Stimulated activated CD4-positive, alpha-beta T cell treated with anti-CD3 and anti-CD28 coated beads, Interleukin-4, amount 100 ng/mL, for 48 hours (primary cell): Measurements from ENCODE around the gene IRF1.
"Not testable (repeated sequence)": the region's sequence is repeated elsewhere in the genome, so short reads cannot be mapped to it uniquely, and the experiment has no call there.

Experiments
- DNase-seq, 2 donors: peaks; one replicate each; pipeline ENCODE4 v3.0.0-alpha.2; 2020; ENCODE audit warnings: low read depth in 2 of 2

IRF1 gene

DNA sequence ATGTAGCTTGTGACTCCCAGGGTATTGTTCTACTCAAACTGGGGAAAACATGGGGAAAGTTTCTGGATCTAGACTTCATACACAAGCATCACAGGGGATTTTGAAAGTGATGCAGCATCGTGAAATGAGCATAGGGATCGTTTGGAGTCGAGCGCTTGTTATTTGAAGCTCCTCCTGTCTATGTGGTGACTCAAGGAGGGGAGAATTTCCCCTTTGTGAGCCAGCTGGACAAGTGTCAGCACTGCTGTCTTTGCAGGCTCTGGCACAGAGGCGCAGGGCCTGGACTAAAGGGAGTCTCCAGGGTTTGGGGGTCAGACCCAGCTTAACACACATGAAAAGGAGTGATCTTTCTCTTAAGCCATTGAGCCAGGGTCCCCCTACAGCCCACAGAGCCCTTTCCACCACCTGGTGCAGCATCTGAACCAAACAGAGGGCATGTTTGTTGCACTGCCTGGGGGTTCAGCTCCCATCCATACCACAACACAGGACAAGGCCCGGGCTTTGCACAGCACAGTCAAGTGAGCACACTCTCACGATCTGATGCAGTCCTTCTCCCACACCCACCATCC is 51.0 kb downstream of the IRF1 start:
- no peak for DNase-seq

DNA sequence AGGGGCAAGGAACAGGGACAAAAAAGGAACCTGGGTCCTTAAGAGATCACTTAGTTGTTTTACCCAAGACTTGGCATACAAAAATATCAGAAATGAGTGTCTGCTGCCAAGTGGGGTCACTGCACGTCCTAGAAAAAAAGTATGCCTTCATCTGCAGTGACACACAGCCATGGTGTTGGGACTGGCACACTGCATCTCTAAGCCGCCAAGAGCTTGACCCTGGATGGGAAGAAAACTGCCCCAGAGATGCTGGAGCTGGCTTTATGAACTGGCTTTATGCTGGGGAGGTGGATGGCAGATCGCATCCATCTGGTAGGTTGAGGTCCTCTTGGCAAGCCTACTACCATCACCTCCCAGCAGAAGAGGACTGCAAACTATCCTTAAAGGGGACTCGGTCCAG is 51.7 kb downstream of the IRF1 start:
- no peak for DNase-seq

DNA sequence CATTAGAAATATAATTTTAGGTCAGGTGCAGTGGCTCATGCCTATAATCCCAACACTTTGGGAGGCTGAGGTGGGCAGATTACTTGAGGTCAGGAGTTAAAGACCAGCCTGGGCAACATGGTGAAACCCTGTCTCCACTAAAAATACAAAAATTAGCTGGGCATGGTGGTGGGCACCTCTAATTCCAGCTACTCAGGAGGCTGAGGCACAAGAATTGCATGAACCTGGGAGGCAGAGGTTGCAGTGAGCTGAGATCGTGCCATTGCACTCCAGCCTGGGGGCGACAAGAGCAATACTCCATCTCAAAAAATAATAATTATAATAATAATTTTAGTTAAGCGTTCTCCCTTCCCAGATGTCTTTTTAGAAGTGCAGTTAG is 52.3 kb downstream of the IRF1 start:
- DNase-seq = not testable (repeated sequence)

DNA sequence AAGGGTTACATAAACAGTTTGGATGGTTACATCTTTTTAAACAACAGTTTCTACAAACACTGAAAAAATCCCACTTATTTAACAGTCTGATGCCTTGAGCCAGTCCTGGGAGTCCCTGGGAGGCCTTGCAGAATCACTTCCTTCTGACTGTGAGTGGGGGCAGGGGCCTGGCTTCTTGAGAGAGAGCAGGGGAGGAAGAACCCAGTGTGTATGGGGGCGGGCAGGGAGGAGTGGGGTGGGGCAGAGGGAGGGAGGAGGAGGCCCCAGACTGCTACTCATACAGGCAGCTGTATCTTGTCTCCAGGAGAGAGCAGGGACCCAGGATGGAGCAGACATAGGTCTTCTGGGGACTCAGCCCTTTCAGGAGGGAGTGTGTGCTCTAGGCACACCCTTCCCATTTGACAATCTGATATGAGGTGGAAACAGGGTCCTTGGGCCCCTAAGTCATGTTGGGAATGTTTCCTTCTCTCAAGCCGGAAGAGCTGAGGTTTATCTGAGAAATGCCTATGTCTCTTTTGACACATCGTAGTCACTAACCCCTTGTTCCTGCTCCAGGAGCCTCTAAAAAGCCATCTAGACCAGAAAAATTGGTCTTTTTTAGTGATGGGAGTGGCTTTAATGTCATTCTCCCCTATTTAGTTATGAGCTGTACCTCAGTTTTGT is 52.8 kb downstream of the IRF1 start:
- peak in 1 of 2 donors; percentile 52 for DNase-seq

DNA sequence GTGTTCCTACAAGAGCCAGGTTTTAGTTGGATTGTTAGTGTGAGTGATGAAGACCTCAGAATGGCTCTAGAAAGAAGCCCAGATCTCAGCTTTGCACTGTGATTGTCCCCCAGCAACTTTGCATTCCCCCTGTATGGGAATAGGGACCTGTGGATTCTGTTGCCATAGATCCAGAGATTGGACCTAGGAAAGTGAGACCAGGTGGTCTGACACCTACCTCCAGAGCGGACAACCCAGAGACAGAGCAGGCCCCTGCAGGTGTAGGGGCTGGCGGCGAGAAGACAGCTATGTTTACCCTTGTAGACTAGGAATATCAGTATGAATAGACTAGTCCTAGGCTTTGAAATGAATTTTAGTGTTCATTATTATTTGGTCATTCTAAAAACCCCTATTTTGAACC is 53.6 kb downstream of the IRF1 start:
- no peak for DNase-seq

DNA sequence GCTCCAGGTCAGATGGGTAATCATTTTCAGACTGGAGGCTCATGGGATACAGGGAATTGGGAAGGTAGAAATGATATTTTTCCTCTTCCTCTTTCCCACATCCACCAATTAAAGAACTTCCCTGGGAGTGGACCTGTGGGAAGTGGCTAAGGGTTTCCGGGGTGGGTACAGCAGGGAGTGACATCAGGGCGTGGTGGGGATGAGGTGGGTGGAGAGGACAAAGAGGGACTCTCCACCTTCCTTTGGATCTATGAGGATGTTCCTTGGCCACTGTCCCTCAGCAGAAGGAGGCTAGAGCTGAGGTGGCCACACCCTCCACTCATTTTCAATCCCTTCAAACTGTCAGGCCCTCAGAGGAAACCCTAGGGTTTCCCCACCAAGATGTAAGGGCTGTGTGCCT is 54.7 kb downstream of the IRF1 start:
- DNase-seq = no peak

DNA sequence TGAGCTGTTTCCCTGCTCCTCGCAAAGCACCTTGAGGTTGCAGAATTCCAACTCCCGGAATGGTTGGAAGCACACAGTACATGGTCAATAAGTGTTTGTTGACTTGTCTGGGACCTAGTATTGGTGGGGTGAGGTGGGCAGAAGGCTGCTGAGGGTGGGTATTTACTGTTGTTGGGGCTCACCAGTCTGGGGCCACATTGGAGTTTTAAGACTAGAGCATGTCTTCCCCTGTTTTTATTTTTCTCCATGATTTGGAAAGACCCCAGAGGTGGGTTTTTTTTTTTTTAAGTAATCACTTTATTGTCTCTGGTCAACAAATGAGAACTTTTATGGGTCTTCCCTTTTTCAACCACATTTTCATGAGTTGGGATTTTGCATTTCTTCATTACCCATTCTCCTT is 55.1 kb downstream of the IRF1 start:
- DNase-seq = no peak

DNA sequence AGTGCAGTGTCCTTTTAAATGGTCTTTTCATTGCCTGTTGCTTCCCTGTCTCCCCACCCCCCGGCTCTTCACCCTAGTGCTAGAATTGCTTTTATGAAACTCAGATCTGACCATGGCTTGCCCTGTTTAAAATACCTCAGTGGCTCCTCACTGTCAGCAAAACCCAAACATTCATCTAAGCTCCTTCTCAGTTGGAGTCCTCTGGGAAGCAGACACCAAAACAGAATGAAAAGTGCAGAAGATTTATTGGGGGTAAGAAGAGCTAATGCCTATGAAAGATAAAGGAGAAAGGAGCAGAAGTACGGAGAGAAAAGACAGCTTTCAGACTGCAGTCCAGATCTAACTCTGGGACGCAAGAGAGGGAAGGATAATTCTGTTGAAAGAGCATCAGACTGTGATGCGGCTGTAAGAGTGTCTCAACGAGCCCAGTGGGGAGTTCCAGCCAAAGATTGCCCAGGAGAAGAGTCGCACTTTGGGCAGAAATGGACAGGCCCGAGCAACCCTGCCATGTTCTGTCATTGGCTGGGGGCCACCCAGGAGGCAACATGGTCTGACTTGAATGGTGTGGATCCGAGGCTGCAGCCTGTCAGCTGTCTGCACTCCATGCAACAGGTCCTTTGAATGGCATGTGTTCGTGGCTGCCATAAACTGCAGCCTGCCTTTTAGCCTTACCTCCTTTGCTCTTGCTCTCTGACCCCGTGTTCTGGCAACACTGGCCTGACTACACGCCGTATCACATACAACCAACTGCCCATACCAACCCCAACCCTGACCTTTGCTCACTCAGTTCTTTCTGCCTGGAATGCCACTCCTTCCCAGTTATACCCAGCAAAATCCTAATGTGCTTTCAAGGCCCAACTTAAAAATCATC is 55.9 kb downstream of the IRF1 start:
- DNase-seq = no peak

DNA sequence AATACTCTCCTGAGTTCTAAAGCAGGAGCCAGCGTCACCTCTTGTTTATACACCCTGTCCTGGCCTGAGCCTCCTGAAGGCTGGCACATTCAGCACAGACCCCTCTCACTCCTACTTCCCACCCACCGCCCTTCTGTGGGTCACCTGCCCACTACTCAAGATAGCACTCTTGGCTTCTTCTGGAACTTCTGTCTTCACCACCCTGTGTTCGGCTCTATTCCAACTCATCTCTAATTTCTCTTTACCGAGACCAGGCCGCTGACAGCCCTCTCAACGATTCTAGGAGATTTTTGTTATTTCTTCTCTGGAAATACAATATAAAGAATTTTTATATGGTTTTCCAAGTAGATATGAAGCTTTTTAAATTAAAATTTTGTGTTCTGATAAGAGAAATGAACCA is 57.4 kb downstream of the IRF1 start:
- DNase-seq = no peak

DNA sequence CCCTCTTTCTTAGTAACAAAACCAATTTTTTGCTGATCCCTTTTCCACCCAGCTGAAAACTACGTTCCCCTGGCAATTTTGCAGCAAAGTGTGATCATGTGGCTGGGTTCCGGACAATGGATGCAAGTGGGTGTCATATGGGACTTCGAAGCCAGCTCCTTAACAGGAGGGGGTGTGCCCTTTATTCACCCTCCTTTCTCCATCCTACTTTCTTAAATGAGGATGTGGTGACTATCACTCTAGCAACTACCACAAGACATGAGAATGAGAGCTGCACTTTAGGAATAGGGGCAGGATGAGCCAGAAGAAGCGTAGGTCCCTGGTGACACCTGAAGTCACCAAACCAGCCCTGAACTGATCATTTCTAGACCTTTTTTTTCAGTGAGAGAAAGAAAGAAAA is 58.9 kb downstream of the IRF1 start:
- DNase-seq = no peak
